ENCODE measurements around the gene C6orf89.

- TF ChIP-seq CTCF (conservative IDR thresholded peaks at IDR 0.05; ENCODE audit: low read depth, low read length) (no peak), EZH2 (IDR thresholded peaks at IDR 0.05; ENCODE audit: borderline replicate concordance, low read depth, low read length, poor library complexity, severe bottlenecking) (no peak)
Observed at GRCh38 chr6:36975231-36976006, 89.7 kb downstream of the C6orf89 start.
